HG02840 (cell line): ENCODE data around the gene PHLDB1.
"Not testable (repeated sequence)": the region's sequence is repeated elsewhere in the genome, so short reads cannot be mapped to it uniquely, and the experiment has no call there.

Experiments
- ATAC-seq: cut with Tn5 transposase; IDR thresholded peaks from one replicate; pipeline ENCODE4 v1.9.1; 2021; ENCODE audit warnings: mild to moderate bottlenecking, moderate library complexity, moderate number of reproducible peaks; ENCODE audit not compliant: unreplicated experiment, low FRiP score

Gene PHLDB1

GRCh38 chr11:118677977-118678376 is 70.6 kb downstream of the PHLDB1 start:
- no peak for ATAC-seq

DNA sequence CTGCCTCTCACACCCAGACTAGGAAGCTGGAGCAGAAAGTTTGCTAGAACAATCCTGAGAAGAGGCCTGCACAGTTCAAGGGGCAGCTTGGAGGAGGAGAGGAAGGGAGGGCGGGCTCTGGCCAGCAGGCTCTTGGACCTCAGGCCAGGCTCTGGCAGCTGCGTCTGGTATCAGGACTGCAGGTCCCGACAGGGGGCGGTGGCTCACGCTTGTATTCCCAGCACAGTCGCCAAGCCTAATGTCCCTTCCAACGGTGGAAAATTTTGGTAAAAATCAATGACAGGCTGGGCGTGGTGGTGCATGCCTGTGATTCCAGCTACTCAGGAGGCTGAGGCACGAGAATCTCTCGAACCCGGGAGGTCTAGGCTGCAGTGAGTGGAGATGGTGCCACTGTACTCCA is 71.5 kb downstream of the PHLDB1 start:
- not testable (repeated sequence) for ATAC-seq

DNA sequence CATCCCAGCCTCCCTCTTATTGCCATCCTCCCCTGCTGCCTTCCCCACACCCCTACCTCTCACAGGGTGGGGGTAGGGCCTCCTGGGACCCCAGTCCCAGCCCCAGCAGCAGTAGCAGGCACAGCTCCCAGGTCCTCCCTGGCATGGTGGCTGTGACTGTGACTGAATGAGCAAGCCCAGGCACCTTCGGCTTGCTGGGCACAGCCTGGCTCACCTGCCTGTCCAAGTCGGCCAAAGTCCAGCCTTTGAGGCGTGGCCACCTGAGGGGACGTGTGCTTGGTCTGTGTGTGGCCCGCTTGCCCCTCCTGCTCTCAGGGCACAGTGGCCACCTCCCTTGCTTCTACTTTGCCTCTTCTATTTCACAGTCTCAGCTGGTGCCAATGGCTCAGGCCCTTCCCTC is 72.1 kb downstream of the PHLDB1 start, which contains the start of gene TREH:
Gene TREH (minus strand): TSS at position 168 of the 400 bp plus-strand sequence. CDS start 23 bp downstream, at position 145.
- no peak for ATAC-seq

- no peak for ATAC-seq
These were observed 75.0 kb downstream of the PHLDB1 start for GRCh38 chr11:118682372-118682771.

DNA sequence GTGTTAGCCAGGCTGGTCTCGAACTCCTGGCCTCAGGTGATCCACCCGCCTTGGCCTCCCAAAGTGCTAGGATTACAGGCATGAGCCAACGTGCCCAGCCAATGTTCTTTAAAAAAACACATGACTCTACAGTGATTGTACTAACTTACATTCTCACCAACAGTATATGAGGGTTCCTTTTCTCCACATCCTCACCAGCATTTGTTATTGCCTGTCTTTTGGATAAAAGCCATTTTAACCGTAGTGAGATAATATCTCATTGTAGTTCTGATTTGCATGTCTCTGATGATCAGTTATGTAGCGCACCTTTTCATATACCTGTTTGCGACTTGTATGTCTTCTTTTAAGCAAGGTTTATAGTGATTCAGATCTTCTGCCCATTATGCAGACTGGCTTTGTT is 75.5 kb downstream of the PHLDB1 start:
- not testable (repeated sequence) for ATAC-seq

- no peak for ATAC-seq
These were observed 76.8 kb downstream of the PHLDB1 start for GRCh38 chr11:118684187-118684586.

- ATAC-seq = no peak
These were observed 80.5 kb downstream of the PHLDB1 start for GRCh38 chr11:118687906-118688305.

GRCh38 chr11:118688339-118688738 is 80.9 kb downstream of the PHLDB1 start:
- ATAC-seq = not testable (repeated sequence)

DNA sequence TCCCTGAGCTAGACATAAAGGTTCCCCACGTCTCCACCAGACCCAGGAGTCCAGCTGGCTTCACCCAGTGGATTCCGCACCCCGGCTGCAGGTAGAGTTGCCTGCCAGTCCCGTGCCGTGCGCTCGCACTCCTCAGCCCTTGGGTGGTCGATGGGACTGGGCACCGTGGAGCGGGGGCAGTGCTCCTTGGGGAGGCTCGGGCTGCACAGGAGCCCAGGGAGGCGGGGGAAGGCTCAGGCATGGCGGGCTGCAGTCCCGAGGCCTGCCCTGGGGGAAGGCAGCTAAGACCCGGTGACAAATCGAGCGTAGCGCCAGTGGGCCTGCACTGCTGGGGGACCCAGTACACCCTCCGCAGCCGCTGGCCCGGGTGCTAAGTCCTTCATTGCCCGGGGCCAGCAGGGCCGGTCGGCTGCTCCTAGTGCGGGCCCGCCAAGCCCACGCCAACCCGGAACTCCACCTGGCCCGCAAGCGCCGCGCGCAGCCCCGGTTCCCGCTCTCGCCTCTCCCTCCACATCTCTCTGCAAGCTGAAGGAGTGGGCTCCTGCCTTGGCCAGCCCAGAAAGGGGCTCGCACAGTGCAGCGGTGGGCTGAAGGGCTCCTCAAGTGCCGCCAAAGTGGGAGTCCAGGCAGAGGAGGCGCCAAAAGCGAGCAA is 81.6 kb downstream of the PHLDB1 start:
- ATAC-seq = no peak

GRCh38 chr11:118689503-118689851 is 82.1 kb downstream of the PHLDB1 start:
- ATAC-seq = no peak

DNA sequence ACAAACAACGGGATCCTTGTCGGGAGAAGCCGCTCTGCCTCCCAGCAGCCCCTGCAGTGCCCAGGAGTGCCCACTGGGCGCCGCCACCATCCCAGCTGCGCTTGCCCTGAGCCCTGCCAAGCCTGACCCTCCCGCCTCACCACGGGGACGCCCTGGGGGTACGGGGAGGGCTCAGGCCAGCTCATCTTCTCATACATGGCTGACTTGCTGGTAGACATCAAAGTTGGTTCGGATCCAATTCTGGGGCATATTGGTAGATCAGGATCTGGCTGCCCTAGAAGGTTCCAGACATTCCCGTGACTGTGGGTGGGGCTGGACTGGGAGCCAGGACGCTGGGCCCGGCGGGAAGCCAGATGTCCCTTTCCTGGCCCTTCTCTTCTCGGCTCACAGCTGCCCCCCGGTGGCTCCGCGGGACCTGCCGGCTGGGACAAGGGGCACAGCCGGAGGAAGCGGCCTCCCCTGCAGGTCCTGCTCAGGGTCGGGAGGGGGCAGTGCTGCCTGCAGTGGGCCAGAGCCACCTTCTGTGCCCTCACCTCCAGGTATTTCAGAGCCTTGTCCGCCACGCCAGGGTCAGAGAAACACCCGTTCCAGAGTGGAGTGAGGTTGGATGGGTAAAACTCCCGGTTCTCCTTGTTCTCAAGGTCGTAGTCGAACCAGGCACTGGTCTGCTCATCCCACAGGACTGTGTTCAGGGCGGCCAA is 82.6 kb downstream of the PHLDB1 start:
- no peak for ATAC-seq

GRCh38 chr11:118690553-118691304 is 83.3 kb downstream of the PHLDB1 start:
- no peak for ATAC-seq

DNA sequence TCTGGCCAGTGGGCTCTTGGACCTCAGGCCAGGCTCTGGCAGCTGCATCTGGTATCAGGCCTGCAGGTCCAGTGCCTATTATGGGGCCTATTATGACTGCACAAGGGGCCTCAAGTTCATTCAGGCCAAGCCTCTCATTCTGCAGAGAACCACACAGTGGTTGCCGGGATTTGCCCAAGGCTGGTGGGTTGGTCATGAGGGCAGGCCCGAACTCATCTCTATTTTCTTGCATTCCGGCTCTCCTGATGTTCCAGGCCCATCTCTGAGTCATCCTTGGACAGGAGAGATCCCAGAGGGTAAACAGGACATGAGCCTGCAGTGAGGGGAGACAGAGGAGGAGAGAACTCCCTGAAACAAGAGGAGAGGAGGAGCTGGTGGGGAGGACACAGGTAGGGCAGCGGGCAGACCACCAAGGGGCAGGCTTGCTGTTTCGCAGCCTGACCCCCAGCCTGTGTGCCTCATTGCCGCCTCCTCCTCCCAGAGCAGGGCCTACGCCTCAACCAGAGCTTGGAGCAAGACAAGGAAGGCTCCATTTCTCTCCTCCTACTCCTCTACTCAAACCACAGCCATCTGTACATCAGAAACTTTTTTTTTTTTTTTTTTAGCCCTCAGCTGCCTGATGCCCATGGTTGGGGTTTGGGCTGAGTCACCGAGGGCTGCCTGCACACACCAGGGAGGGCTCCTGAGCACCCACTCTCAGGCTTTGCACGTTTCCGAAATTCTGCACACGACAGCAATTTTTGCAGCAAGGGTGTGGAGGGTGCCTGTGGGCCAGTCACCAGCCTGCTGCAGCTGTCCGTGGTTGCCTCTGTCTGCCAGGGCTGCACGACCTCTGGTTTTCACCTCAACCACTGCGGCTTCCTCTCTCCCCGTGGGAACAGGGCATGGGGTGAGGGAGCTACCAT is 84.8 kb downstream of the PHLDB1 start:
- no peak for ATAC-seq

- no peak for ATAC-seq
These were observed 86.8 kb downstream of the PHLDB1 start for GRCh38 chr11:118694185-118694584.

GRCh38 chr11:118694771-118695170 is 87.4 kb downstream of the PHLDB1 start:
- no peak for ATAC-seq

GRCh38 chr11:118696673-118697226 is 89.3 kb downstream of the PHLDB1 start:
- no peak for ATAC-seq

DNA sequence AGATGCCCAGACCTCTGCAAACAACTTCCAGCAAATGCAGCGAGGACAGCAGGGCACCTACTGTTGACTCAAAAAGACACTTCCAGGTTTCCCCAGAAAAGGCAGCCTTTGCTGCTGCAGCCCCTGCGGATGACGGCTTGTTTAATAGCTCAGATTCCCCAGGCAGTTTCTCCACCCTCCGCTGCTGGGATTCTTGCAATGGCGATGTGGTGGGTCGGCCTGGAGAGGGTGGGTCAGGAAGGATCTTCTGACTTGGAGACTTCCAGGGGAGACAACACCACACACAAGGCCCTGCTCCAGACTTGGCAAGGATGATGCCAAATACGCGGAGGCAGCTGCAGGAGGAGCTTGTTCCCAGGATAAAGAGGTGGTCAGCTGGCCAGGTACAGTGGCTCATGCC is 89.9 kb downstream of the PHLDB1 start:
- no peak for ATAC-seq

- no peak for ATAC-seq
These were observed 92.2 kb downstream of the PHLDB1 start for GRCh38 chr11:118699506-118700220.

DNA sequence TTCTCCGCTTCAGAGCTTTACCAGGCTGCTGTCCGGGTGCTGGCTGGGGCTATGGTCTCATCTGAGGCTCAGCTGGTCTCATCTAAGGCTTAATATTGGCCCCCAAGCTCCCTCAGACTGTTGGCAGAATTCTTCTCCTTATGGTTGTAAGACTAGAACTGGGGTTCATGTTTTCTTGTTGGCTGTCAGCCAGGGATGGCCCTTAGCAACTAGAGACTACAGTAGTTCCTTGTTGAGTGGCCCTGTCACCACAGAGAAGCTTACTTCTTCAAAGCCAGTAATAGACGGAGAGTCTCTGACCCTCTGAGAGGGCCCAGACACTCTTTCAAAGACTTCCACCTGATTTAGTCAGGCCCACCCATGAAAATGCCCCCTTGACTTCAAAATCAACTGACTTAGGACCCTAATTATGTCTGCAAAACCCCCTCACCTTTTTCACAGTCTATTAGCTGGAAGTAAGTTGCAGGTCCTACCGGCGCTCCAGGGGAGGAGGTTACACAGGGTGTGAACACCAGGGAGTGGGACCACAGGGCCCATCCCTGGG is 96.2 kb downstream of the PHLDB1 start:
- ATAC-seq = no peak
